Right atrium auricular region (tissue), 2 donors: ENCODE results near the gene CUX1. TPM values are rescaled to one million over a fixed set of nuclear protein-coding genes. Genes with fewer than 3 reads are reported as not detected.

Source experiments
- DNase-seq: peaks from one replicate; pipeline ENCODE4 v3.0.0-alpha.2; 2019; ENCODE audit warnings: low spot score
- H3K27ac ChIP-seq, 2 donors: fragments of 200-600 bp; sonication (generic); 1 replicate in 1 of 2; 2 replicates in 1 of 2; pipeline ENCODE4 v1.5.1; 2016 to 2019
- H3K27me3 ChIP-seq, 2 donors: fragments of 200-600 bp; sonication (generic); one replicate each; pipeline versions ENCODE4 v1.5.1 to v1.6.0; 2017 to 2019
- H3K36me3 ChIP-seq: fragments of 200-600 bp; sonication (generic); one replicate; pipeline ENCODE4 v1.5.1; 2016
- H3K4me1 ChIP-seq, 2 donors: fragments of 200-600 bp; sonication (generic); one replicate each; pipeline versions ENCODE4 v1.5.1 to v1.6.0; 2017 to 2019
- H3K4me3 ChIP-seq, 2 donors: fragments of 200-600 bp; sonication (generic); 1 replicate in 1 of 2; 2 replicates in 1 of 2; pipeline ENCODE4 v1.5.1; 2017 to 2019; ENCODE audit warnings: mild to moderate bottlenecking in 1 of 2, moderate library complexity in 1 of 2
- H3K9me3 ChIP-seq, 2 donors: fragments of 200-600 bp; sonication (generic); one replicate each; pipeline ENCODE4 v1.5.1; 2019
- CTCF ChIP-seq, 2 donors: fragments of 200-600 bp; sonication (generic); IDR thresholded peaks; one replicate each; pipeline ENCODE4 v1.5.1; 2019; ENCODE audit warnings: antibody characterized with exemption in 2 of 2
- total RNA-seq, 2 donors: library from RNA; depleted of rRNA; stranded (reverse); fragments of >200 nt; gene quantifications; one replicate each; pipeline ENCODE4 v1.1.0, GENCODE V29; 2016

CUX1 gene
- total RNA-seq, 2 donors from 2014 or later: 71.1 to 94.4 TPM

GRCh38 chr7:101960985-101961708, 143.7 kb downstream of the CUX1 start:
- Histone ChIP-seq H3K27ac (peak overlapping the region; percentile 14 to 23), H3K27me3 (no peaks in the 10 kb centered on the region), H3K4me3 (no peak overlapping the region), H3K4me1 (peaks cover 0 to 14% of the 10 kb centered on the region in 2 donors), H3K36me3 (no peaks in the 10 kb centered on the region), H3K9me3 (no peaks in the 10 kb centered on the region)
- no peak for DNase-seq
- no peak for TF ChIP-seq CTCF (IDR thresholded peaks at IDR 0.05)

DNA sequence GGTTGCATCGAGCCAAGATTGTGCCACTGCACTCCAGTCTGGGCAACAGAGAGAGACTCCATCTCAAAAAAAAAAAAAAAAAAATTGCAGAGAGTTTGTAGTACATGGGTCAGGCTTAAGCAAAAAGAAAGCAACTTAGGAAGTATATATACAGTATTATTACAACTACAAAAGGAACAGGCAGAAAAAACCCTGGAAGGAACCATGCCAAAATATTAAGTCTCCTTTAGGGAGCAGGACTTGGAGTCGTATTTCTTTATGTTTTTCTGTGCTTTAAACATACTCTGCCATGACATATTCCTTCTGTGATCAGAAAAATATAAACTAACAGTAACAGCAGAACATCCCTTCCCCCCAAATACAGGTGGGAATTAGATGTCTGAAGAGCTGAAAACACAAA, 144.4 kb downstream of the CUX1 start:
- peaks cover 0 to 10% of the 10 kb centered on the region in 2 donors for H3K4me1 ChIP-seq
- TF ChIP-seq CTCF (IDR thresholded peaks at IDR 0.05): no peak
- no peaks in the 10 kb centered on the region for H3K36me3 ChIP-seq
- no peak for DNase-seq
- no peaks in the 10 kb centered on the region for H3K9me3 ChIP-seq
- H3K27ac ChIP-seq: no peak overlapping the region
- no peaks in the 10 kb centered on the region for H3K27me3 ChIP-seq
- no peak overlapping the region for H3K4me3 ChIP-seq

- no peak for TF ChIP-seq CTCF (IDR thresholded peaks at IDR 0.05)
- peaks cover 0 to 10% of the 10 kb centered on the region in 2 donors for H3K4me1 ChIP-seq
- no peak for DNase-seq
- H3K36me3 ChIP-seq: no peaks in the 10 kb centered on the region
- no peaks in the 10 kb centered on the region for H3K27me3 ChIP-seq
- no peak overlapping the region for H3K4me3 ChIP-seq
- no peaks in the 10 kb centered on the region for H3K9me3 ChIP-seq
- H3K27ac ChIP-seq: no peak overlapping the region
Observed at GRCh38 chr7:101963693-101964092, 146.3 kb downstream of the CUX1 start.

- no peak for DNase-seq
- Histone ChIP-seq H3K9me3 (no peaks in the 10 kb centered on the region), H3K36me3 (no peaks in the 10 kb centered on the region), H3K4me1 (peaks cover 0 to 10% of the 10 kb centered on the region in 2 donors), H3K27me3 (no peaks in the 10 kb centered on the region), H3K27ac (peak overlapping the region in 1 of 2 donors; percentile 7), H3K4me3 (no peak overlapping the region)
- no peak for TF ChIP-seq CTCF (IDR thresholded peaks at IDR 0.05)
Observed at GRCh38 chr7:101964680-101965452, 147.4 kb downstream of the CUX1 start.

DNA sequence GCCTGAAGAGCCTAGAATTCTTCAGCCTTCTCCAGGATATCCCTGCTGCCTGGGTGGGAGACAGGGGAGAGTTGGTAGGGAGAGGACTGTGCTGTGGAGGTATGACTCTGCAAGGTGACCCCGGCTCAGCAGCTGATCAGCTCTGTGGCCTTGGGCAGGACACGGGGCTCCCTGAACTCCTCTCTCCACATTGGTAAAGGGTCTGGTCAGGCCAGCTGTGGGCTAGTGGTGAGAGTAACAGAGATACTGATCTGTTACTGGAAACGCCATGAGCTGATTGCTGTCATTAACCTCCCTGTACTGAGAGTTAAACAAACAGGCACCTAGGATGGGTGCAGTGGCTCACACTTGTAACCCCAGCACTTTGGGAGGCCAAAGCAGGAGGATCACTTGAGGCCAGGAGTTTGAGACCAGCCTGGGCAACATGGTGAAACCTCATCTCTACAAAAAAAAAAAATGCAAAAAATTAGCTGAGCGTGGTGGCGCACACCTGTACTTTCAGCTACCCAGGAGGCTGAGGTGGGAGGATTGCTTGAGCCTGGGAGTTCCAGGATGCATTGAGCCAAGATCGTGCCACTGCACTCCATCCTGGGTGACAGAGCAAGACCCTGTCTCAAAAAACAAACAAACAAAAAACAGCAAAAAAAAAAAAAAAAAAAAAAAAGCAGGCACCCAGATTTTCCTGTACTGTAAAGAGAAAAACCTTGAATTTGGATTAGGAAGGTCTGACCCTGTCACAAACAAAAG, 151.5 kb downstream of the CUX1 start:
- Histone ChIP-seq H3K36me3 (no peaks in the 10 kb centered on the region), H3K9me3 (no peaks in the 10 kb centered on the region), H3K4me1 (peaks cover 0 to 18% of the 10 kb centered on the region in 2 donors), H3K27me3 (no peaks in the 10 kb centered on the region), H3K4me3 (no peak overlapping the region), H3K27ac (no peak overlapping the region)
- DNase-seq: no peak
- TF ChIP-seq CTCF (IDR thresholded peaks at IDR 0.05): no peak
